ENCODE results near the gene NXPH4.

NXPH4 gene

DNA sequence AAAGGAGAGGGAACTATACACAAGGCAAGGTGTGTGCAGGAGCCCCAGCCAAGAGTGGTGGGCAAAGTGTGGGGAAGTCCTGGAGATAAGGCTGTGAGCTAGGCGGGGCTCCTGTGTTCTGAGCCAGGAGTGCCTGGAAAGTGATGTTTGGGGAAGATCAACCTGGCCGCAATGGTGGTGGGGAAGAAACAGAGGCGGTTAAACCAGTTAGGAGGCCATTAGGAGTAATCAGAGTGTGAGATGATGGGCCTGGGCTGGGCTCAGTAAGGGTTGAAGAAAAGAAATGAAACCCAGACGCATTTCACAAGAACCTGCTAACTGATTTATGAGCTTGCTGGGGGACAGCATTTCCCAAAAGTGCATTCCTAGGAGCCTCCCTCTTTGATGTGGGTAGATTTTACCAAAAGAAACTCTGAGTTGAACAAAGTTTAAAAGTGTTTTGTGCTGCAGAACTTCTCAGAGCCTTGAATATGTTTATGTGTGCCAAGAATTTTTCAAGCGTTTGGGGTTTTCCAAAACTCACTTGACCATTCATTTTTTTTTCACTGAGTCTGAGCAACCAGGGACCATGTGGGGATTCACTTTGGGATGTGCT, 34.9 kb upstream of the NXPH4 start:
- in situ Hi-C loops (cut with MboI; ENCODE audit: low sequenced_read_pairs), result loop anchor here (25.0 kb wide), 1 partner anchor 419 kb away; the partner anchor contains the start of genes HSD17B6 and PRIM1

DNA sequence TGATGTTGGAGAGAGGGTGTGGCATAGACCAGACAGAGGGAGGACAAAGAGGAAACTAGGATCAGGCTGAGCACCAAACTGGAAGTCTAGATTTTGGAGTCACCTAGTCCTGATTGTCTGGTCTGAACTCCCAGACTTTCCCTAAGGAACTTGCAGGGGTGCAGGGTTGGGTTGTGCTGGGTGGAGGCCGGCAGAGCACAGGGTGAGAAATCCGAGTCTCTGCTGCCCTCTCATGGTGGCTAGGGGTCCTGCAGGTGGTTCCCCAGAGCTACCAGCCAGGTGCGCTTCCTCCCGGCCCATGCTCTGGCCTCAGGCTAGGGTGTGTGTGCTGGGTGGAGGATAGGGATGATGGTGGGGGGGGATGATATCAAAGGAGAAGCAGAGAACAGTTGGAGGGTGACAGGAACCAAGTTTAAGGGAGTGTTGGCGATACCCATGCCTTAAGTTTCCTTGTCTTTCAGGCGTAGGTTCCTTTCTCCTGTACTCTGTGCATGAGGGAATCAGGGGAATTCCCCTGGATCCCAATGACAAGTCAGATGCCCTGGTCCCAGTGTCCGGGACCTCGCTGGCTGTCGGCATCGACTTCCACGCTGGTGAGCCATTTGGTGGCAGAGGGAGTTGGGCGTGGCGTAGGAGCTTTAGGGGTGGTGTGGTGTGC, 33.5 kb upstream of the NXPH4 start:
- in situ Hi-C loops (cut with MboI; ENCODE audit: low sequenced_read_pairs), result loop anchor here (25.0 kb wide), 1 partner anchor 421 kb away; the partner anchor contains the start of genes HSD17B6 and PRIM1

DNA sequence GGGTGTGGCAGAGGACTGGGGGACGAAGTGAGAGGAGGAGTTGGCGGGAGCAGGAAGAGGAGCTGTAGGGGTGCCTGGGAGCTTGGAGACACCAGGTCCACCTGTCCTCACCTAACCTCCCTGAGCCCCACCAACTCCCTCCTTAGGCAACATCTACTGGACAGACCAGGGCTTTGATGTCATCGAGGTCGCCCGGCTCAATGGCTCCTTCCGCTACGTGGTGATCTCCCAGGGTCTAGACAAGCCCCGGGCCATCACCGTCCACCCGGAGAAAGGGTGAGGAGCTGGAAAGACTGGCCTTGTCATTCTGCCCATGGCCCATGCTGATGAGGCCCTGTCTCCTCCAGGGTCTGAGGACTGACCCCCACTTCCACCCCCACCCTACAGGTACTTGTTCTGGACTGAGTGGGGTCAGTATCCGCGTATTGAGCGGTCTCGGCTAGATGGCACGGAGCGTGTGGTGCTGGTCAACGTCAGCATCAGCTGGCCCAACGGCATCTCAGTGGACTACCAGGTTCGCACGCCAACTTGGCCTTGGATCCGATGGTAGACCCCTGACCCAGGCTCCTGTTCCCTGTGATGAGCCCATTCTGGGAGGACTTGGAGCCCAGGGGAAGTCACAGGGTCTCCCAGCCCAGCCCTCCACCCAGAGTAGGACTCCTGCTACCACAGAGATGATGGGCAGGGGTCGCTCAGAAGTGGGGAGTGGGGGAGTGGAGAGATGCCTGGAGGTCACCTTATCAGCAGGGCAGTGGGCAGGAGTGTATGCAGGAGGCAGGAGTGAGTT, 32.5 kb upstream of the NXPH4 start:
- in situ Hi-C loops (cut with MboI; ENCODE audit: low sequenced_read_pairs), result loop anchor here (25.0 kb wide), 1 partner anchor 422 kb away; the partner anchor contains the start of genes HSD17B6 and PRIM1

DNA sequence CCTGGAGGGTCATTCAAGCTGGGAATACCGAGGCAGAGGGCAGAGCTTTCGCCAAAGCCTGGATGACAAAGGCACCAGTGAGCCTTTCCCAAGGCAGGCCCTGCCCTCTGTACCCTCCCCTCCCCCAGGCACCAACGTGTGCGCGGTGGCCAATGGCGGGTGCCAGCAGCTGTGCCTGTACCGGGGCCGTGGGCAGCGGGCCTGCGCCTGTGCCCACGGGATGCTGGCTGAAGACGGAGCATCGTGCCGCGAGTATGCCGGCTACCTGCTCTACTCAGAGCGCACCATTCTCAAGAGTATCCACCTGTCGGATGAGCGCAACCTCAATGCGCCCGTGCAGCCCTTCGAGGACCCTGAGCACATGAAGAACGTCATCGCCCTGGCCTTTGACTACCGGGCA, 31.2 kb upstream of the NXPH4 start:
- in situ Hi-C loops (cut with MboI; ENCODE audit: low sequenced_read_pairs), result loop anchor here (25.0 kb wide), 1 partner anchor 423 kb away; the partner anchor contains the start of genes HSD17B6 and PRIM1

DNA sequence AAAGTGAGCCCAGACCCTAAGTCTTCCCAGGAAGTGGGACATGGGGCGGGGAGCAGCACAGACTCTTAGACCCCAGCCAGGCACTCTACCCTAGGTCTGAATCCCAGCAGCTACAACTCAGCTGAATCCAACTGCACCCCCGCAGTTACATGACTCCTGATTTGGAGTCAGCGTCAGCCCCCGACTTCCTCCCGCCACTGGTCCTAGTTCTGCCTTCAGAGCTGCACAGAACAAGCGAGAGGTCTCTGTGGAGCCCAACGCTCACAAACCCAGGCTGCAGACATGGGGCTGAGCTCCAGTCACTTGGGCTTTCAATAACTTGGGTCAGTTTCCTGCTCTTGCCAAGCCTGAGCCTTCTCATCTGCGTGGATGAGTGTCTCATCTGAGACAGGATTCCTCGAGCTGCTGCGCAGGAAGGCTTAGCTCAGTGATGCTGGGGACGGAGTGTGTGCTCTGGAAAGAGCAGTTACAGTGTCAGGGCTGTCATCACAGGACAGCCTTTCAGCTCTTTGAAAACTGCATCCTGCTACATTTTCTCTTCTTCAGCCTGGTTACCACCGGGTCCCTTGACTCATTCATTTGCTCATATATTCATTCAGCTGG, 30.6 kb upstream of the NXPH4 start:
- in situ Hi-C loops (cut with MboI; ENCODE audit: low sequenced_read_pairs), result loop anchor here (25.0 kb wide), 1 partner anchor 424 kb away; the partner anchor contains the start of genes HSD17B6 and PRIM1

DNA sequence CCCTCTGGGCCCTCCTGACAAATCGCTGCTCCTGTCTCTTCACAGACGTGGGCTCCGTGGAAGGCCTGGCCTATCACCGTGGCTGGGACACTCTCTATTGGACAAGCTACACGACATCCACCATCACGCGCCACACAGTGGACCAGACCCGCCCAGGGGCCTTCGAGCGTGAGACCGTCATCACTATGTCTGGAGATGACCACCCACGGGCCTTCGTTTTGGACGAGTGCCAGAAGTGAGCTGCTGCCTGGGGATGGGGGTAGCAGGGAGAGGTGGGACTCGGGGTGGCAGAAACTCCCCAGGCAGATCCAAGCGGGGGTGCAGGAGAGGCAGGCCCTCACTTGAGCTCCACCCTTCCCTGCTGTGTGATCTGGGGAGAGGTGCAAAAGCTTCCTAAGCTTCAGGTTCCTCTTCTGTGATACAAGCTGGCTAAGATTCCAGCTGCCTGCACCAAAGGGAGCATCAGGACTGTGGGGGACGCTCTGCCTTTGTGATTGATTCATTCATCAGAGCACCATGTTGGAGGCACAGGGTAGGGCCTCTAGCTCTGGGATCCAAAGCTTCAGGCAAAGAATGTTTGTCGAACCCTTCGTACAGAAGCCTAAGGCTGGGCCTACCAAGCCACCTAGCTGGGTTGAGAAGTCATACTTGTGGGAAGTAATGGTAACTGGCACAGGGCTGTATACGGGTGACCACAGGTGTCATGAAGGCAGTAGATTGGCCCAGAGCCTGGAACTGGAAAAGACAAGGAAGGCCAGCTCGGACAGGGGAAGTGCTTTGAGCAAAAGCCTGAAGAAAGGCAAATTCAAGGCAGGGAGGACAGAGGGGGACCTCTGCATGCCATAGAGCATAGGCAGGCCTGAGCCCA, 29.1 kb upstream of the NXPH4 start:
- in situ Hi-C loops (cut with MboI; ENCODE audit: low sequenced_read_pairs), result loop anchor here (25.0 kb wide), 1 partner anchor 425 kb away; the partner anchor contains the start of genes HSD17B6 and PRIM1

DNA sequence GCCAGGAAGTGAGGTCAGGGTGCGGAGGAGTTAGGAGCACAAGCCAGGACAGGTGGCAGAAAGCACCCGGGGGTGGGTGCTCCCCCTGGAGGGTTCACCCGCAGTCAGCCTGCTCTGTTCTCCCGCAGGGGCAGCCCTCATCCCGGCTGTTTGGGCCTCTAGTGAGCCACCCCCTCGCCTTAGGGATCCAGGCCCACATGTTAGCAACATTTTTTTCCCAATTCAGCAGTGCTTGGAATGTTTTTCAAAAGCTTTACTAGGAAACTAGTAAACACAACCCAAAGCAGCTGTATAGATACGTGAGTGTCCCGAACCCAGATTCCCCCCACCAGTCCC, 28.5 kb upstream of the NXPH4 start:
- in situ Hi-C loops (cut with MboI; ENCODE audit: low sequenced_read_pairs), result loop anchor here (25.0 kb wide), 1 partner anchor 426 kb away; the partner anchor contains the start of genes HSD17B6 and PRIM1

DNA sequence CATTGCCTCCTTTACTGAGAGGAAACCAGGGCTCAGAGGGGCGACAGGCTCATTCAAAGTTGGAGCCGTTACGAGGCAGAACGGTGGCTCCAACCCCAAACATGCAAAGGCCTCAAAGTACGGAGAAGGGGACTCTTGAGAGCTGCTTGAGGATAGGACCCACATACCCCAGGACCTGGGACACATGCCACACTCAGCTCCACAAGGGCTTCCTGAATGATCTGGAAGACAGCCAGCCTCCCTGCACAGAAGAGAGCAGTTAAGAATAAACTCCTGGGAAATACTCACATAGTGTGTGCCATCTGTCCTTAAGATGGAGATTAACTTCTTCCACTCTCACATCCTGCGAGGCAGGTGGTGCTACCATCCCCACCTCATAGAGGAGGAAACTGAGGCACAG, 26.6 kb upstream of the NXPH4 start:
- in situ Hi-C loops (cut with MboI; ENCODE audit: low sequenced_read_pairs), result loop anchor here (25.0 kb wide), 1 partner anchor 428 kb away; the partner anchor contains the start of genes HSD17B6 and PRIM1

DNA sequence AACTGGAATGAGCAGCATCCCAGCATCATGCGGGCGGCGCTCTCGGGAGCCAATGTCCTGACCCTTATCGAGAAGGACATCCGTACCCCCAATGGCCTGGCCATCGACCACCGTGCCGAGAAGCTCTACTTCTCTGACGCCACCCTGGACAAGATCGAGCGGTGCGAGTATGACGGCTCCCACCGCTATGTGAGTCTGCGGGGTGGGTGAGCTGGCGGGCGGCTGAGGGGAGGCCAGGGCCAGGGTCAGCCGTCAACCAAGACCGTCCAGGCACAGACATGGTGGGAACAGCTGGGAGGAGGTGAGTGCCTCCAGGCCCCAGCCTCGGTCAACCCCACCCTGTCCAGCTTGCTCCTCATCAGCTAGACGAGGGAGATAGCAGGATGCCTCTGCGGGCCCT, 25.8 kb upstream of the NXPH4 start:
- in situ Hi-C loops (cut with MboI; ENCODE audit: low sequenced_read_pairs), result loop anchor here (25.0 kb wide), 1 partner anchor 429 kb away; the partner anchor contains the start of genes HSD17B6 and PRIM1

DNA sequence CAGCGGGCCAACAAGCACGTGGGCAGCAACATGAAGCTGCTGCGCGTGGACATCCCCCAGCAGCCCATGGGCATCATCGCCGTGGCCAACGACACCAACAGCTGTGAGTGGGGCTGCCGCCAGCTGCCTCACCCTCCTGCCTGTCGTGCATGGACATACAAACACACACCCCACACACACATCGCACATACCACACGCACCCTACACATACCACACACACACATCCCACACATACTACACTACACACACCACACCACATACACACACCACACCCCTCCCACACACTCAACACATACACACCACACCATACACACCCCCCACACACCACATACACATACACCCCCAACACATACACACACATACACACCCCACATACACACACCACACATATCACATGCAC, 25.2 kb upstream of the NXPH4 start:
- in situ Hi-C loops (cut with MboI; ENCODE audit: low sequenced_read_pairs), result loop anchor here (25.0 kb wide), 1 partner anchor 429 kb away; the partner anchor contains the start of genes HSD17B6 and PRIM1

DNA sequence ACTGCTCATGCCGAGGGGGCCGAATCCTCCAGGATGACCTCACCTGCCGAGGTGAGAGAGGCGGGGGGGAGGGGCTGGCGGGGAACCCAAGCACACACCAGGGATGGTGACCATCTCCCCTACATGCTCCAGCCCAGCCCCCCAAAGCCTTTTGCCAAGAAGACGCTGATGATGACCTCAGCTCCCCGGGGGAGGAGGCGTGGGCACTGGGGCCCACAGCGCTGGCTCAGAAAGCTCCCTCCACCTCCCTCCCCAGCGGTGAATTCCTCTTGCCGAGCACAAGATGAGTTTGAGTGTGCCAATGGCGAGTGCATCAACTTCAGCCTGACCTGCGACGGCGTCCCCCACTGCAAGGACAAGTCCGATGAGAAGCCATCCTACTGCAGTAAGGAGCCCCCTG, 23.7 kb upstream of the NXPH4 start:
- in situ Hi-C loops (cut with MboI; ENCODE audit: low sequenced_read_pairs), result loop anchor here (25.0 kb wide), 1 partner anchor 431 kb away; the partner anchor contains the start of genes HSD17B6 and PRIM1

DNA sequence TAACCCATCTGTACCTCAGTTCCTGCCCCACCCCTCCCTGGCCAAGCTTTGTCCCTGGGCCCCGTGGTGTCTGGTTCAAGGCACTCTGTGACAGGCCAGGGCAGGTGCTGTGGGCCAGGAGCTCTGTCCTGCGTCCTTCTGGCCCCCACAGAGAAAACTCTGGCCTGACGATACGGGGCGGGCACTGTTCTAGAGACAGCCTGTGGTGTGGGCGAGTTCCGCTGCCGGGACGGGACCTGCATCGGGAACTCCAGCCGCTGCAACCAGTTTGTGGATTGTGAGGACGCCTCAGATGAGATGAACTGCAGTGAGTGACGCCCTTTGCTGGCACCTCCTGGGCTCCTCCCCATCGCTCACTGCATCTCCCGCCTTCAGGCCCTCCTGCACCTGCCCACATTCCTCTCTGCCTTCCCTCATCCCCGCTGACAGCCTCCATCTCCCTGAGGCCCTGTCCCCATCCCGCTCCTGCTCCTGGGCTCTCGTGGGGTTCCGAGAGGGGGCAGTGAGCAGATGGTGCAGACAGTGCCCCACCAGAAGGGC, 22.8 kb upstream of the NXPH4 start:
- in situ Hi-C loops (cut with MboI; ENCODE audit: low sequenced_read_pairs), result loop anchor here (25.0 kb wide), 1 partner anchor 431 kb away; the partner anchor contains the start of genes HSD17B6 and PRIM1

DNA sequence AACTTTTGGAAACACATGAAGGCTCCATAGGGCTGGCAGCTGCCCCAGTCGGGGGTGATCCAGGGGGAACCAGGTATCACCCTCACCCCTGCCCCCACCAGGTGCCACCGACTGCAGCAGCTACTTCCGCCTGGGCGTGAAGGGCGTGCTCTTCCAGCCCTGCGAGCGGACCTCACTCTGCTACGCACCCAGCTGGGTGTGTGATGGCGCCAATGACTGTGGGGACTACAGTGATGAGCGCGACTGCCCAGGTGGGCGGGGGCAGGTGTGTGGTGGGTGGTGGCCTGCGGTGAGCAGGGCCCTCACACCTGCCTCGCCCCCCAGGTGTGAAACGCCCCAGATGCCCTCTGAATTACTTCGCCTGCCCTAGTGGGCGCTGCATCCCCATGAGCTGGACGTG, 22.3 kb upstream of the NXPH4 start:
- in situ Hi-C loops (cut with MboI; ENCODE audit: low sequenced_read_pairs), result loop anchor here (25.0 kb wide), 1 partner anchor 432 kb away; the partner anchor contains the start of genes HSD17B6 and PRIM1

DNA sequence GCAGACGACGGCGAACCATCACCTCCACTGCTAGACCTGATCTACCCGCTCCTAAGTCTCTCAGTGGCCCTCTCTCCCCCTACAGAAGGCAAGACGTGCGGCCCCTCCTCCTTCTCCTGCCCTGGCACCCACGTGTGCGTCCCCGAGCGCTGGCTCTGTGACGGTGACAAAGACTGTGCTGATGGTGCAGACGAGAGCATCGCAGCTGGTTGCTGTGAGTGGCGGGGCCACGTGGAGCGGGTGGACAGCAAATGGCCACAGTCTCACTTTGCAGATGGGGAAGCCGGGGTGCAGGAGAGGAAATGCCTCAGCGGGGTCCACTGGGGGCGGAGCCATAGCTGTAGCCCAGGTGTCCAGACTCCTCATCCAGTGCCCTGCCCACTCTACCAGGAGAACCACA, 21.4 kb upstream of the NXPH4 start:
- in situ Hi-C loops (cut with MboI; ENCODE audit: low sequenced_read_pairs), result loop anchor here (25.0 kb wide), 1 partner anchor 433 kb away; the partner anchor contains the start of genes HSD17B6 and PRIM1

DNA sequence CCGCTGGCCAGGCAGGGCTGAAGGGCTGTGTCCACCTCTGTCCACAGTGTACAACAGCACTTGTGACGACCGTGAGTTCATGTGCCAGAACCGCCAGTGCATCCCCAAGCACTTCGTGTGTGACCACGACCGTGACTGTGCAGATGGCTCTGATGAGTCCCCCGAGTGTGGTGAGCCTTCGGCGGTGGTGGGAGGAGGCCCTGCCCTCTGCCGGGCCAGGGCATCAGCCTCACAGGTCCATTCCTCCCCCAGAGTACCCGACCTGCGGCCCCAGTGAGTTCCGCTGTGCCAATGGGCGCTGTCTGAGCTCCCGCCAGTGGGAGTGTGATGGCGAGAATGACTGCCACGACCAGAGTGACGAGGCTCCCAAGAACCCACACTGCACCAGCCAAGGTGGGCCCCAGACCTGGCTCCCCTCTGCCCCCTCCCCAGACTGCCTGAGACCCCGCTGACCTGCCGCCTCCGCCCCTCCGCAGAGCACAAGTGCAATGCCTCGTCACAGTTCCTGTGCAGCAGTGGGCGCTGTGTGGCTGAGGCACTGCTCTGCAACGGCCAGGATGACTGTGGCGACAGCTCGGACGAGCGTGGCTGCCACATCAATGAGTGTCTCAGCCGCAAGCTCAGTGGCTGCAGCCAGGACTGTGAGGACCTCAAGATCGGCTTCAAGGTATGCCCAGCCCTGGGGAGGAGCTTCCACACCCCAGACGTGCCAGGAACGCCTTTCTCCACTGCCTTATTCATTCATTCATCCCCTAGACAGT, 20.8 kb upstream of the NXPH4 start:
- in situ Hi-C loops (cut with MboI; ENCODE audit: low sequenced_read_pairs), result loop anchor here (25.0 kb wide), 1 partner anchor 433 kb away; the partner anchor contains the start of genes HSD17B6 and PRIM1

DNA sequence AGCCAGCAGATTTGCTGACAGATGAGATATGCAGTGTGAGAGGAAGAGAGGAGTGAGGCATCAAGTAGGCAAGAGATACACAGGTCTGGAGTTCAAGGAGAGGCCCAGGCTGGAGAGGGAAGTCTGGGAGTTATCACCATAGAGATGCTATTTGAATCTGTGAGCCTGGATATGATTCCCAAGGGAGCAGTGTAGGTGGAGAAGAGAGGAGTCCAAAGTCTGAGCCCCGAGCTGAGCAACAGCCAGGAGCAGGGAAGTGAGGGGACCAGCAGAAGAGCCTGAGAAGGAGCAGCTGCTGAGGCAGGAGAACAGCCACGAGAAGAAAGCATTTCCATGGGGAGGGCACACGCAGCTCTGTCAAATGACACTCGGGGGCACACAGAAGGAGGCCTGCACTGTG, 20.2 kb upstream of the NXPH4 start:
- in situ Hi-C loops (cut with MboI; ENCODE audit: low sequenced_read_pairs), result loop anchor here (25.0 kb wide), 1 partner anchor 434 kb away; the partner anchor contains the start of genes HSD17B6 and PRIM1

DNA sequence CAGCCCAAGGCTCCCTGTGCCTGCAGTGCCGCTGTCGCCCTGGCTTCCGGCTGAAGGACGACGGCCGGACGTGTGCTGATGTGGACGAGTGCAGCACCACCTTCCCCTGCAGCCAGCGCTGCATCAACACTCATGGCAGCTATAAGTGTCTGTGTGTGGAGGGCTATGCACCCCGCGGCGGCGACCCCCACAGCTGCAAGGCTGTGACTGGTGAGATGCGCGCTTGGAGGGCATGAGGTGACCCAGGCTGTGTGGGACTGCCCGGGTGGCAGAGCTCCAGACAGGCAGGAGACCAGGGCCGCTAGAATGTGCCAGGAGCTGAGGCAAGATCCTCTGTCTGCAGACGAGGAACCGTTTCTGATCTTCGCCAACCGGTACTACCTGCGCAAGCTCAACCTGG, 19.6 kb upstream of the NXPH4 start:
- in situ Hi-C loops (cut with MboI; ENCODE audit: low sequenced_read_pairs), result loop anchor here (25.0 kb wide), 1 partner anchor 435 kb away; the partner anchor contains the start of genes HSD17B6 and PRIM1

DNA sequence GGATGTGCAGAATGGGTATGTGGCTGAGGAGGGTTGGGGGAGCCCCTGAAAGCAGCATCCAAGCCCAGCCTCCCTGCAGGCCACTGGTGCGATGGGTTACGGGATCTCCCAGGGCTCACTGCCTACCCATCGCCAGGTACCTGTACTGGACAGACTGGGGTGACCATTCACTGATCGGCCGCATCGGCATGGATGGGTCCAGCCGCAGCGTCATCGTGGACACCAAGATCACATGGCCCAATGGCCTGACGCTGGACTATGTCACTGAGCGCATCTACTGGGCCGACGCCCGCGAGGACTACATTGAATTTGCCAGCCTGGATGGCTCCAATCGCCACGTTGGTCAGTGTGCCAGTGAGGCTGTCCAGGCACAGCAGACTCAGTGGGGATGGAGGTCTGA, 18.3 kb upstream of the NXPH4 start:
- in situ Hi-C loops (cut with MboI; ENCODE audit: low sequenced_read_pairs), result loop anchor here (25.0 kb wide), 1 partner anchor 436 kb away; the partner anchor contains the start of genes HSD17B6 and PRIM1
